Stimulated activated naive CD4-positive, alpha-beta T cell (primary cell): ENCODE data around the gene ERGIC2.
"Not testable (repeated sequence)": the region's sequence is repeated elsewhere in the genome, so short reads cannot be mapped to it uniquely, and the experiment has no call there.

Experiments
- DNase-seq, 6 experiments: peaks; one replicate each; lab custom pipeline; 2025; lab: John Stamatoyannopoulos, UW

The ERGIC2 gene, protein sequence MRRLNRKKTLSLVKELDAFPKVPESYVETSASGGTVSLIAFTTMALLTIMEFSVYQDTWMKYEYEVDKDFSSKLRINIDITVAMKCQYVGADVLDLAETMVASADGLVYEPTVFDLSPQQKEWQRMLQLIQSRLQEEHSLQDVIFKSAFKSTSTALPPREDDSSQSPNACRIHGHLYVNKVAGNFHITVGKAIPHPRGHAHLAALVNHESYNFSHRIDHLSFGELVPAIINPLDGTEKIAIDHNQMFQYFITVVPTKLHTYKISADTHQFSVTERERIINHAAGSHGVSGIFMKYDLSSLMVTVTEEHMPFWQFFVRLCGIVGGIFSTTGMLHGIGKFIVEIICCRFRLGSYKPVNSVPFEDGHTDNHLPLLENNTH

DNA sequence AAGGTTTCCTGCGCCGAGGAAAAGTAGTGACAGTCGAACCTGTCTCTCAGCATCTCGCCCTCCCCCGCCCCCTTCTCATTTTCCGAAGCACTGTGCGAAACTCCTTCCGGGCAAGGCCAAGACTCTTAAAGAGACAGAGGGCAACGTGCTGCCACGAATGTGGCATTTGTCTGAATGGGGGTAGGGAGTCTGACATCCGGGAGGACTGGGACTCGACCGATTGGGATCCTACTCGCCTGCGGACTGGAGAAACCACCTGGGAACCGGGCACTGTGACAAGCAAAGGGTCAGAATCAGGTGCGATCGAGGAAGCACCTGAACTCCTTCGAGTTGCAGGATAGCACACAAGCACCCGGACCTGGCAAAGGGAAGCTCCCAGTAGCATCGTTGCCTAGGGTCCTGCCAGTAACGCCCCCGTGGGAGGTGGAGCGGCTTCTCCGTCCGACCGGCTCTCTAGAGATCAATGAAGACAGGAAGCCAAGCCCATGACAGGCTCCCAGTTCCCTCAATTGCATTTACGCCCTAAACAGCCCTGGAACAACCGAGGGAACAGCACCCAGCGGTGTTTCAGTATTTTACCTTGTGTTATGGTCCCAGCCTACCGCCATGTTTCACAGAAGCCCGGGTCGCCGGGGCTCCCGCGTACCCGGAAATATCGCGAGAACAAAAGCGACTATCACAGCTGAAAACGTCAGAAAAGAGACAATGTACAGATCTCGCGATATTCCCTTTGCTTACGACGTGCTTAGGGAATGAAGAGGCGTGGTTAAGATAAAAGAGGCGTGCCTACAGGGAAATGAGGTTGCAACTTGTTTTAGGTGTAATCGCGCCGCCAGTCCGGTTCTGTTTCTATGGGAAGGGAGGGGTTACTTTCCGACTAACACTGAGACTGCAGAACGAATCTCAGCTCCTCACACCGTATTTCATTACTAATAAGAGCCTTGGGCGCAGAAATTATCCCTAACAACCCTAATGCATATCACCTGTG is at the start of gene ERGIC2:
ERGIC2 (minus strand) TSS at position 637 of the 988 bp plus-strand sequence. CDS start 9,539 bp downstream, outside the sequence.
- peak; percentile 81 to 96 (median 94) for DNase-seq

DNA sequence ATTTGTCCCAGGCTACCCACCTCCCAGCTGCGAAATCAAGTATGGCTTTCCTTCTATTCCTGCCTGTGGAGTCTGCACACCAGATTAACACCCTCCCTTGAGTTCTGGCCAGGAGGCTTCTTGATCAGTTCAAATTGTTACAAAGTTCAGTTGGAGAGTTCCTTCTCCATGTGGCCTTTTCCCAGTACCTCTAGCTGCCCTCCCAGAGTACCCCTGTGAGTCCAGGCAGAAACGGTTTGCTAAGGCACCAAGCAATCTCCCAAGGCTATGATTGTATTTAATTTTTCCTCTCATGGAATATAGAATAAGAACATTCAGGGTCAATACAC is 49.7 kb upstream of the ERGIC2 start:
- DNase-seq, result no peak

DNA sequence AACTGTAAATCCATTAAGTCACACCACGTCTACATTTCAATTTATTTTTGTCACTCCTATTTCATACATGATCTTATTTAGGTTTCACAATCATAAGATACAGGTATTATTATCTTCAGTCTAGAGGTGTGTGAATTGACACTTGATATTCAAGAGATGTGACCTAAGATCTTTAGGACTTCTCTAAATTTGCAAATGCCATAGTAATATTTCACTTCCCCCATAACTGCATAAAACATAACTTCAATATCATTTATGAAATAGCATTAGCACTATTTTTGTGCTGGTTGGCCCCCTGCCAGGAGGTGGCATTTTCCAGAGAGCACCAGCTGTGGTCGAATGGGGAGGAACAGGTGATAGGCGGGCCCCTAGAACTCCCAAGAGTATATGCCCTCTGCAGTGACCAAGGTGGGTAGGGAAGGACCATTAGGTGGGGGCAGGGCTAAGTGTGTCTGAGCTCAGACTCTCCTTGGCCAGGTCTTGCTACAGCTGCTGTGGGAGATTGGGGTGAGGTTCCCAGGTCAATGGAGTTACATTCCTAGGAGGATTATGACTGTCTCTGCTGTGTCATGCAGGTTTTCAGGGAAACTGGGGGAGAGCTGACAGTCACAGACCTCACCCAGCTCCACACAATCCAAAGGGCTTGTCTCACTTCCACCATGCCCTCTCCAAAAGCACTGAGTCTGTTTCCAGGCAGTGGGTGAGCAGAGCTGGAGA is 49.2 kb upstream of the ERGIC2 start:
- no peak for DNase-seq

GRCh38 chr12:29428633-29429032 is 47.7 kb upstream of the ERGIC2 start:
- no peak for DNase-seq

DNA sequence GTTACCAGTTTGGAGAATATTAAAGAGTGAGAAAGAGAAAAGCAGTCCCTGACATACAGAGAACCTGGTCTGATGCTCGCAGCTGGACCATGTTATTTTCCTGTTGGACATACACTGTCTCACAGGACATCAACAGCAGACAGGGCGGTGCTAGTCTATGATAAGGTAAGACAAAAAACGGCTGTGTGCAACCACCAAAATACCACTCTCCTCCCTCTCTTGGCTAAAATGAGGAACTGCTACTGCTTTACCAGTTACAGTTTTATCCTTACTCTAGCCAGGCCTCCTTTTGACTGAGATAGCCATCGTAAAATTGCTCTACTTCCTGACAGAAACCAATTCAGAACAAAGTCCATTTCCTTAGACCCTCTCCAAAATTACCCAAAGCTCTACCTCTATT is 47.0 kb upstream of the ERGIC2 start:
- peak in 2 of 6 experiments; percentile 17 to 24 for DNase-seq

DNA sequence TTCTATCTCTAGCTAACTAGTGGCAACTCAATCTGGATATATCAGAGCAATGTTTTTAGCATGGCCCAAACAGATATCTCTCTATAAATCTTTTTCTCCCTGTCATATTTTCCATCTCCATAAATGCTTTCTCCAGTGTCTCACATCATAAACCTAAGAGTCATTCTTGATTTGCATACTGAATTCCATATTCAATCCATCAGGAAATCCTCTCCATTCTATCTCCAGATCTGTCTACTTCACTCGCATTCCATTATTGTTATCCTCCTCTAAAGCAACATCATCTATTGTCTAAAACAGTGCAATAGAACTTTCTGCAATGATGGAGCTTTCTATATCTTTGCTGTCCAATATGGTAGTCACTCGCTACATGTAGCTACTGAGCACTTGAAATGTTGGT is 45.5 kb upstream of the ERGIC2 start:
- DNase-seq, result no peak

DNA sequence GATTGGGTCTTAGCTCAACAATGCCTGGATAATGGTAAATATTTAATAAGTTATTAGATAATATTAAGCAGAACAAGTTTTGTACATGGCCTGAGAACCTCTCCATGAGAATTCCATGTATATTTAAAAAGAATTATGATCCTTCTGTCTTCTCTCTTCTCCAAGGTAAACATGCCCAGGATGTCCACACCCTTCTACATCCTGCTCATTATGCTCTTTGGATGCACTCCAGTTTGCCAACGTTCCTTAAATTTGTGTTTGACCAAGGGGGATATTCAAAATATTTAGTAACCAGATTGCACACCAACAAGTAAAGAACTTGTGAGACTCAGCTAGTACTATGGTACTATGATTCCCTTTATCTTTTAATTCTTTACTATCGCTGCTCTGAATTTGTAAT is 44.8 kb upstream of the ERGIC2 start:
- DNase-seq, result no peak

- DNase-seq, result no peak
Measured at GRCh38 chr12:29416748-29417147, 35.8 kb upstream of the ERGIC2 start.

DNA sequence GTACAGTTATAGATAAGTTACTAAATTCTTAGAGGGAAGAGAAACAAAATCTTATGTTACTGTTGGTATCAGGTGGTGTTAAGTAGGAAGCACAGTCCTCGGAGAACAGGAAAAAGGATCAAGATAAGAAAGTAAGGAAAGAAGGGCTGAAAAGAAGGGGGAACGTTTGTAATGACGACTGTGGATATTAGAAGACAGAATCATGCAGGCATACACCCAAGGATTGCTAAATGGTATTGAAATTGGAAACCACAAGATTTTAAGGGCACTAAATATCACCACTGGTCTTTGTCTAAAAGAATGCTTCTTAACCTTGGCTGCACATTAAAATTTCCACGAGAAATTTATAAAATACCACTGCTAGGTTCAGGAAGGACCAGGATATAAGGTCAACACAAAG is 34.1 kb upstream of the ERGIC2 start:
- DNase-seq, result no peak

DNA sequence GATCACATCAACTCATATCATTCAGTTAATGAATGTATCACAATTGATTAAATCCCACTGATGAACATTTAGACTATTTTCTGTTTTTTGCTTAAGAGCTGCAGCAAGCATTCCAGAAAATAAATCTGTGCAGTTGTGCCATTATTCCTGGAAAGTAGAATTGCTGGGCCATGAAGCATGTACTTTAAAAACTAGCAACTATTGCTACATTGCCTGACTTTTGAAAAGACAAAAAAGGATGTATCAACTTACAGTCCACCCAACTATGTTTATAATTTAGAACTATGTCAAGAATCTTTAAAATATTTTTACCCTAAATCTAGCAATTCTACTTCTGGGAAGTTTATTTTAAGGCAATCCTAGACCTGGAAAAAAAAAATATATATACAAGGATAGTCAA is 33.4 kb upstream of the ERGIC2 start:
- DNase-seq, result no peak

- no peak for DNase-seq
Measured at GRCh38 chr12:29405561-29405960, 24.6 kb upstream of the ERGIC2 start.

- no peak for DNase-seq
Measured at GRCh38 chr12:29403991-29404390, 23.0 kb upstream of the ERGIC2 start.

GRCh38 chr12:29402437-29402836 is 21.5 kb upstream of the ERGIC2 start:
- no peak for DNase-seq

DNA sequence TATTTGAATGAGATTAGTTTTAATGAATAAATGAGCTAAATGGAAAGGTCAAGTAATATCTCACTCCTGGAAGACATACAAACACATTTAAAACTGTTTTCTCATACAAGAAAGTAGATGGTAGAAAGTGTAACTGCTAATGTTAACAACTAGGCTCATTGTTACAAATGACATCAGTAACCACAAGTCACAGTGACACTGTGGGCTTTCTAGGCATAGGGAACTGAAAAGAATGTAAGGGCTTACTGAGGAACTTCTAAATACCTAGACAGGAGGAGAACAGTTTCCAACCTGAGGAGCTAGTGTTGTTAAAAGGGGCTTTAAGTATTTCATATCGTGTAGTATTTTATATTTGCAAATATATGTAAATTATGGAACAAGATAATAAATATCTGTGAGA is 17.5 kb upstream of the ERGIC2 start:
- DNase-seq, result no peak

GRCh38 chr12:29396774-29397173 is 15.8 kb upstream of the ERGIC2 start:
- no peak for DNase-seq

GRCh38 chr12:29395356-29395755 is 14.4 kb upstream of the ERGIC2 start:
- no peak for DNase-seq

- peak in 3 of 6 experiments; percentile 23 to 54 (median 54) for DNase-seq
Measured at GRCh38 chr12:29390419-29390818, 9.4 kb upstream of the ERGIC2 start.

GRCh38 chr12:29389295-29389919 is 8.4 kb upstream of the ERGIC2 start:
- DNase-seq, result no peak

- not testable (repeated sequence) for DNase-seq
Measured at GRCh38 chr12:29386084-29386680, 5.2 kb upstream of the ERGIC2 start.

DNA sequence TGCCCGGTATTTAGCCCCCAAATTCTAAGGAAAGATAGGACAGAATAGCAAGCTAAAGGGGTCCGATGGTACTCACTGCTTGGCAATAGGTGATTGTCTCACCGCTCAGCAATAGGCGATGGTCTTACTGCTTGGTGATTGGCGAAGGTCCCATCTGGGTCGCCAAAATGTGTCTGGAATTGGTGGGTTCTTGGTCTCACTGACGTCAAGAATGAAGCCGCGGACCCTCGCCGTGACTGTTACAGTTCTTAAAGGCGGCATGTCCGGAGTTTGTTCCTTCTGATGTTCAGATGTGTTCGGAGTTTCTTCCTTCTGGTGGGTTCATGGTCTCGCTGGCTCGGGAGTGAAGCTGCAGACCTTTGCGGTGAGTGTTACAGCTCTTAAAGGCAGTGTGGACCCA is 4.2 kb upstream of the ERGIC2 start:
- not testable (repeated sequence) for DNase-seq

DNA sequence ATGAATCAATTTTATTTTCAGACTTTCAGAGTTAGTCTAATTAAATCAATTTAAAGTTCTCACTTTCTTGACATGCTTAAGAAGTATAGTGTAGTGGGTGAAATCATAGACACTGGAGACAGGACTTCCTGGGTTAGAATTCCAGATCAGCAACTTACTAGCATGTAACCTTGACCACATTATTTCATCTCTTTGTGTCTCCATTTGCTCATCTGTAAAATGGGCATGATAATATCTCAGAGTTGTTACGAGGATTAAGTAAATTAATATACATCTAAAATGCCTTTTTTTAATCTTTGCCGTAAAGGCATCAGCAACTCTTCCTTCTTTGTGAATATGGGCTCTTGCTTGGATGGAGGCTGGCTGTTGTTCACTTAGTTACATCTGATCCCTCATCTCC is 1.3 kb upstream of the ERGIC2 start:
- DNase-seq, result no peak
